BJ (cell line): ENCODE results near the gene ADCY10. TPM values are rescaled to one million over a fixed set of nuclear protein-coding genes. Genes with fewer than 3 reads are reported as not detected.
"Not testable (repeated sequence)": the region's sequence is repeated elsewhere in the genome, so short reads cannot be mapped to it uniquely, and the experiment has no call there.

ENCODE experiments used
- CTCF ChIA-PET: fragments of 350-600 bp; formaldehyde crosslinking; extraction: SDS; loops from one replicate; lab custom pipeline; 2021; ENCODE audit warnings: antibody characterized with exemption, inconsistent platforms; lab: Yijun Ruan, JAX
- POLR2A ChIA-PET: fragments of 300-600 bp; sonication (Branson Sonifier 250); formaldehyde crosslinking; extraction: SDS; loops from one replicate; lab custom pipeline; 2021; ENCODE audit warnings: antibody characterized with exemption; lab: Charles Lee
- DNase-seq: peaks from one replicate; pipeline ENCODE4 v3.0.0-alpha.2; 2011; ENCODE audit warnings: low read depth
- H3K27me3 ChIP-seq: 2 replicates; pipeline ENCODE4 v1.6.0; 2011; ENCODE audit warnings: low read length; ENCODE audit not compliant: control insufficient read depth, insufficient read depth
- H3K36me3 ChIP-seq: 2 replicates; pipeline ENCODE4 v1.5.1; 2011; ENCODE audit warnings: low read length; ENCODE audit not compliant: control insufficient read depth, insufficient read depth
- H3K4me3 ChIP-seq: 2 replicates; pipeline ENCODE4 v1.5.1; 2011; ENCODE audit warnings: low read depth, mild to moderate bottlenecking, control low read depth, low read length
- polyA plus RNA-seq: library from polyadenylated mRNA; depleted of rRNA; stranded (reverse); fragments of >200 nt; gene quantifications from 2 replicates; pipeline ENCODE4 v1.2.3, GENCODE V29; 2011
- TF ChIP-seq, protein P1 (sequence below): IDR thresholded peaks from 2 replicates; pipeline ENCODE4 v1.5.1; 2011; ENCODE audit warnings: low read depth, mild to moderate bottlenecking, control low read depth, inconsistent platforms, low read length, moderate library complexity; ENCODE audit not compliant: insufficient read depth

ADCY10 gene
- polyA plus RNA-seq, 1 experiment = 0.05 TPM

DNA sequence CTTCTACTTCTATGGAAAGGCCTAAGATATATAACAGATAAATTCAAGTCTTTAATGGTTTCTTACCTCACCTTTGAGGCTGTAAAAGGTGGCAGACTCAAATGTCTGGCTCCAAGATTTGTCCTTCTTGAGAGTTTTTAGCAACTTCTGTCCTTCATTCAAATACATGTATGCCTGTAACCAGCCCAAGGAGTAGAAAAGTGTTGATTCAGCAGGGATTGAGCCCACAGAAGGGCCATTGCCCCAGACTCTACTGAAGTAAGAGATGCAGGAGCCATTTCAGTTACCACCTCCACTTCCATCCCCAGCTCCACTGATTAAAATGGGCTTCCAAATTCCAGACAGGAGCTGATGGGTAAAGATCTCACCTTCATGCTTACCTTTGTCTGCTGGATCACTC, 80.0 kb downstream of the ADCY10 start:
- DNase-seq = no peak
- TF ChIP-seq, protein P1, sequence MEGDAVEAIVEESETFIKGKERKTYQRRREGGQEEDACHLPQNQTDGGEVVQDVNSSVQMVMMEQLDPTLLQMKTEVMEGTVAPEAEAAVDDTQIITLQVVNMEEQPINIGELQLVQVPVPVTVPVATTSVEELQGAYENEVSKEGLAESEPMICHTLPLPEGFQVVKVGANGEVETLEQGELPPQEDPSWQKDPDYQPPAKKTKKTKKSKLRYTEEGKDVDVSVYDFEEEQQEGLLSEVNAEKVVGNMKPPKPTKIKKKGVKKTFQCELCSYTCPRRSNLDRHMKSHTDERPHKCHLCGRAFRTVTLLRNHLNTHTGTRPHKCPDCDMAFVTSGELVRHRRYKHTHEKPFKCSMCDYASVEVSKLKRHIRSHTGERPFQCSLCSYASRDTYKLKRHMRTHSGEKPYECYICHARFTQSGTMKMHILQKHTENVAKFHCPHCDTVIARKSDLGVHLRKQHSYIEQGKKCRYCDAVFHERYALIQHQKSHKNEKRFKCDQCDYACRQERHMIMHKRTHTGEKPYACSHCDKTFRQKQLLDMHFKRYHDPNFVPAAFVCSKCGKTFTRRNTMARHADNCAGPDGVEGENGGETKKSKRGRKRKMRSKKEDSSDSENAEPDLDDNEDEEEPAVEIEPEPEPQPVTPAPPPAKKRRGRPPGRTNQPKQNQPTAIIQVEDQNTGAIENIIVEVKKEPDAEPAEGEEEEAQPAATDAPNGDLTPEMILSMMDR = no peak
- no peaks in the 10 kb centered on the region for H3K27me3 ChIP-seq
- ChIA-PET CTCF (no interaction called here), POLR2A (no interaction called here)
- H3K36me3 ChIP-seq = no peaks in the 10 kb centered on the region
- no peak overlapping the region for H3K4me3 ChIP-seq

DNA sequence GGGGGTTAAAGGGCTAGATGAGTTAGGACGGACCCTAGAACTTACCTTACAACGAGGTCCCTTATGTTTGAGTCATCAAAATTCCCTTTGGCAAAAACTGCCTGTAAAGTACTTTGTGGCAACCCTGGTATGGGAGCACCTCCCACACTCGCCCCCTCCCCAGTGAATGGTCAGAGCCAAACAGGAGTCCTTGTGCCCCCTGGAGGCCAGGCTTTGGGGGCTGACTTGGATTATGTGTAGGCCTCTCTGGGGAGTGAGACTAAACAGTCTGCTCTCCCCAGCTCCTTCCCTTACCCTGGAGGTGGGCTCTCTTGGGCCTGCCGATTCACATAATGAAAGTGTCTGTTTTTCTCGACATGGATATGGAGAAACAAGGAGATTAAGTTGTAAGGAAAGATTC, 81.2 kb downstream of the ADCY10 start:
- TF ChIP-seq, protein P1 = no peak
- H3K36me3 ChIP-seq = no peaks in the 10 kb centered on the region
- no peak for DNase-seq
- ChIA-PET CTCF (no interaction called here), POLR2A (no interaction called here)
- H3K27me3 ChIP-seq = no peaks in the 10 kb centered on the region
- no peak overlapping the region for H3K4me3 ChIP-seq

DNA sequence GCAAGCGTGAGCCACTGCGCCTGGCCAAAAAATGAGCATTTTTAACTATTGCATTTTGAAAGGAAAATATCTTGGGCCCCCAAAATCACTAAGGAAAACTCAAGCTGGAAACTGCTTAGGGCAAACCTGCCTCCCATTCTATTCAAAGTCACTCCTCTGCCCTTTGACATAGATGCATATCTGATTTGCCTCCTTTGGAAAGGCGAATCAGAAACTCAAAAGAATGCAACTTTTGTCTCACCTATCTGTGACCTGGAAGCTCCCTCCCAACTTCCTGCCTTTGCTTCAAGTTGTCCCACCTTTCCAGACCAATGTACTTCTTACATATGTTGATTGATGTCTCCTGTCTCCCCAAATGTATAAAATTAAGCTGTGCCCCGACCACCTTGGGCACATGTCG, 83.3 kb downstream of the ADCY10 start:
- H3K36me3 ChIP-seq, H3K4me3 ChIP-seq, CTCF ChIA-PET, H3K27me3 ChIP-seq, DNase-seq, POLR2A ChIA-PET: not testable (repeated sequence)

DNA sequence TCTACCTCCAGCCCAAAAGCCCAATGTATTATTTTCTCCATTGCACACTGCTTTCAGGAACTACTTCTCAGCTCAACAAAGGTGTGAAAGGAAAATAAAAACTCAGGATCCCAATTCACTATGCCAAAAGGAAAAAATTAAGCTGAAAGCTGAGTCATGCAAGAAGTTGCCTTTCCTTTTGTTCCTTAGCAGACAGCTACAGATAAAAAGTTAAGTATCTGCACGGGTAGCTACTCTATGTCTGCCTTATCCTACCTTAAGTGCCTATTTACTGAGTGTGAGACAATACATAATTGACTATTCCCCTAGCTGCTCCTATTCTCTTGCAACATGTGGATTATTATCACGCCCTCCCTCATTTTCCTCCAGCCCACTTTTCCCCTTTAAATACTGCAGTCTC, 84.1 kb downstream of the ADCY10 start:
- no peak overlapping the region for H3K4me3 ChIP-seq
- H3K36me3 ChIP-seq = no peaks in the 10 kb centered on the region
- no peaks in the 10 kb centered on the region for H3K27me3 ChIP-seq
- no peak for DNase-seq
- TF ChIP-seq, protein P1 = no peak
- POLR2A ChIA-PET = no interaction called here
- CTCF ChIA-PET = interaction anchor here (0.7 to 1.4 kb wide), 2 partner anchors 10 to 16 kb away, joined by 3 to 5 read pairs; no protein-coding TSS in a partner anchor

DNA sequence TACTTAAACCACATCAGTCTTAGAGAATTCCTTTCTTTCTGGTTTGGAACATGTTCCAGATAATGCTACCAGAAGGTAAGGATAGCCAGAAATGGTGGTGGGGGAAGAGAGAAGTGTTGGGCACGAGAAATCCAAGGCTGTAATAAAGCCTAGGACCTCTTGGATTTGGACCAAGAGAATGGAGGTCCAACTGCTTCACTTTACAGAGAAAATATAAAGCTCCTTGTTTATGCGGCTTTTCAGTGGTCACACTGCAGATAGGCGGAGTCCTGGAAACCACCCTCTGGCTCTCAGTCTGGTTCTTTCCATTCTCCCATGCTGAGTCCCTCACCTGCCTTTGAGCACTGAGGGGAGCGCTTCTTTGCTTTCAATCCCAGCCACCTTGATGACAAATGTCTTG, 87.8 kb downstream of the ADCY10 start:
- no peaks in the 10 kb centered on the region for H3K27me3 ChIP-seq
- CTCF ChIA-PET = no interaction called here
- DNase-seq = no peak
- H3K4me3 ChIP-seq = no peak overlapping the region
- H3K36me3 ChIP-seq = no peaks in the 10 kb centered on the region
- TF ChIP-seq, protein P1 = no peak
- POLR2A ChIA-PET = no interaction called here

DNA sequence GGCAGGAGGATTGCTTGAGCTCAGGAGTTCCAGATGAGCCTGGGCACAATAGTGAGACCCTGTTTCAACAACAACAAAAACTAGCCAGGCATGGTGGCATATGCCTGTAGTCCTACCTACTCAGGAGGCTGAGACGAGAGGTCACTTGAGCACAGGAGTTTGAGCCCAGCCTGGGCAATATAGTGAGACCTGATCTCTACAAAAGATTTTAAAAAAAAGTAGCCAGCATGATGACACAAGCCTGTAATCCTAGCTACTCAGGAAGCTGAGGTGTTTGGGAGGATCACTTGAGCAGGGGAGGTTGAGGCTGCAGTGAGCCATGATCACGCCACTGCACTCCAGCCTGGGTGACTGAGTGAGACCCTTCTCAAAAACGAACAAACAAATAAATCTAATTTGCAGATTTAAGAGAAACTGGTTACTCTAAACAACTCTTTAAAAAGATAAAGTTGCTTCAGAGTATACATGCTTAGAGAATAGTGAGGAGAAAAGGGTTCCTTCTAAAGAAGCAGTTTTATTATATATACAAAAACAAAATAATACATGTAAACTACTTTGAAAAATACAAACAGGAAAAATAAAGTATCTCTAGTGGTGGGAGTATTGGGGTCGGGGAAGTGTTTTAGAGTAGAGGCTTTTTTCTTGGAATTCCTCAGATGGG, 88.4 kb downstream of the ADCY10 start:
- POLR2A ChIA-PET = no interaction called here
- TF ChIP-seq, protein P1 = no peak

More for the DNA sequence above, 88.4 kb downstream of the ADCY10 start:
- Histone ChIP-seq H3K36me3 (no peaks in the 10 kb centered on the region), H3K4me3 (no peak overlapping the region), H3K27me3 (no peaks in the 10 kb centered on the region)
- CTCF ChIA-PET = interaction anchor here (1.5 kb wide), 1 partner anchor 13 kb away, joined by 4 read pairs; no protein-coding TSS in a partner anchor
- DNase-seq = no peak
